Inflammatory macrophage treated with lipopolysaccharide for 1 hour (primary cell): ENCODE data around the gene SATB2.

Source experiments
- DNase-seq, 2 donors: peaks; one replicate each; pipeline ENCODE4 v3.0.0-alpha.2; 2020 to 2022

The SATB2 gene

DNA sequence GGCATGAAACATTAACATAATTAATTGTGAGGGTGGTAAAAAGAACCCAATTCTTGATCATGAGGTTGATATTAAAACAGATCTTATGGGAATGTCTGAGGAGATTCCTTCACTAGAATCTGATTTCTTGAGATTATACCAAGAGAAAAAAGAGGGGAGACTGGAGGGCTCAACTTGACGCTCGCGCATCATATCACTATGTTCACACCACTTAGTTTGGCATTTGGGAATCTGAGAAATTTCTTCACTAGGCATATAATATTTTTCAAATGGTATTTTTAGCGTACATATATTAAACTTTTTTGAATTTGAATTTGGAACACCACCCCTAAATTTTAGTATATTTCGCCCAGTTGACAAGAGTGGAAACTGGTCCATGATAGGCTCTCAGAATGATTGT lies 140.1 kb downstream of the SATB2 start:
- no peak for DNase-seq

DNA sequence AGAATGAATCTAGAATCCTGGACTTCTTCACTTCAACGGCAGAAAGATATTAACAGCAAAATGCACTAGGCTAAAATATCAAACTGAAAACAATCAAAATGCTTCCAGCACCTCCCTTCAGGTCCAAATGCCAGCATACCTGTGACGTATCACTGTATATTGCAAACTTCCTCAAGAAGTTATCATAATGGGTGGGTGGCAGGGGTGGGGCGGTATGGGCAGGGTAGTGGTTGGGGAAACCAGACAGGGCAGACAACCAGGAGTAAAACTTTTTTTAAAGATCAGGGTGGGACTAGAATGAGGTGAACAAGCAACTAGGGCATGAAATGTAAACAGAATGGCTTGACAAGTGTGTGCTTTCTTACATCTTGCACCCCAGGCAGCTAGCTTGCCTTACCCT lies 140.9 kb downstream of the SATB2 start:
- DNase-seq, result no peak

DNA sequence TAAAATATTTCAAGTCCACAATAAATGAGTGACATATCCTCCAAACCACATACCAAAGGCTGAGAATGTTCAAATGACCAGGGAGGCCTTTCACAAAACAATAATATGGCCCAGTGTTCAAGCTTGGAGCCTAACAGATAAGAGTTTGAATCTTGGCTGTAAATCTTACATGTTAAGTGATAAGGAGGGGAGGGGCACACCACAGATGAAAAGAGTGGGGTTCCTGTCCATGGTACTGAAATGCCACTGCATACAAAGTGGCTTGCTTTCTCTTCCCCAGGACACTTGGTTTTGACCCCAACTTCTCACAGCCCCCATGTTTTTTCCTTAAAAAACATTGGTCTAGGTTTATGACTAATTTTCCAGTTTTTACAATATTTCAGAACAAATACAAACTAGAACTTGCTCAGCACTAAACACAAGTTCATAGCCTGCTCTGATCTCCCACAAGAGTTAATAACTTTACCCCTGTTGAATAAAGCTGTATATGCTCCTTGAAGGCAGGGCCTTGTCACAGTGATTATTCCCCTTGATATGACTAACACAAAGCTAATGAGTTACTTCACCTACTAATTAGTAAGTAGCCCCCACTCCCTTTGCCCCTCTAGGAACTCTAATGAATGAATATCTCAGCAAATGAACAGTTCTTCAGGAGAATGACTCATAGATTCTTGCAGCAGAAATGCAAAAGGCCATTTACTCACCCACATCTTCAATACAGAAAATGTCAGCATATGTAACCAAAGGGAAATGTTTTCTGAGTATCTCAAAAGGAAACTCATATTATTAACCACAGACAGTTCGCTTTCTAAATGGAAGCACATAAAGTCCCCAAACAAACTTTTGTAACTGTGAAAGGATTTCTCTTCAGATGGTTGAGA lies 142.2 kb downstream of the SATB2 start:
- DNase-seq, result no peak

DNA sequence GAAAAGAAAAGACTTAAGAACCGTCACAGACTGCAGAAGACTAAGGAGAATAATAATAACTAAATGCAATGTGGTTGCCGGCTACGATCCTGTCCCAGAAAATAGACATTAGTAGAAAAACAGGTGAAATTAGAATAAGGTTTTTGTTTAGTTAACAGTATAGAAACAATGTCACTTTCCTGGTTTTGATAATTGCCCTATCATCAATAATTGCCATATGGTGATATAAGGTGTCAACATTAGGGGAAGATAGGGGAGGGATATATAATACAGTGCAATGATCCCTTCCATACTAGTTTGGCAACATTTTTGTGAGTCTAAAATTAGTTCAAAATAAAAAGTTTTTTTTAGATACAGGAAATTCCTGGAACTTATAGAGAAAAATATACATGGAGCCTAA lies 144.8 kb downstream of the SATB2 start:
- no peak for DNase-seq

DNA sequence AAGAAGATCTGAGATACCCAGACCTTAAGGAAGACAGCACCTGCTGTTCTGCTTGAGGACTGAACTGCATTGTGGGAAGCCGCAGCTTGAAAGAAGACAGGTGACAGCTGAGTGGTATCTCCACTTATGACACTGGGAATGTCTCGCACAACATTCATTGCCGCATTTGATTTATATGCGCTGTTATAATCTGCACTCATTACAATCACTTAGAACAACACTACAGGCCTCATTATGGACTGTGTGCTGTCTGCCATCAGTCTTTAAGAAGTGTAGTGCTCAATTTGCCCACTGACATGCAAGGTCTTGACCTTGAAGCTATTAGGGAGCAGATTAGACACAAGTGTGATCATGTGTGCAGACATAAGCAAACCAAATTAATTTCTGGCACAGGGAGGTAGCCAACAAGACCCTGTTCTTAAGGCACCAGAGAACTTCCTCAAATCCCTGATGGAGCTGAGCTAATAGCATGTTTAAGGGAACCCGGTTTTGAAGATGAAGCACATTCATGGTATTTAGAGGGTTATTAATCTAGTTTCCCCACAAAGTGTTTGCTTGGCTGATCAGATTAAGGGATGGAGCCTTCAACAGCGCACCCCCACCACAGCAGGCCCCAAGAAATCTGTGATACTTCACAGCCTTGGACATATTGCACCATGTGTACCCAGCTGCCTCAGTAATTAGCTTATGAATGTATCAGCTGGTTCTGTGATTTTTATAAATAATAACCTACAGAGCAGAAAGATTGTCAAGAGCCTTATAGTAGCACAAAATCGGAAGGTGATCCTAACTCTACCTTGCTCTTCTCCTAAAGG lies 146.8 kb downstream of the SATB2 start:
- no peak for DNase-seq

DNA sequence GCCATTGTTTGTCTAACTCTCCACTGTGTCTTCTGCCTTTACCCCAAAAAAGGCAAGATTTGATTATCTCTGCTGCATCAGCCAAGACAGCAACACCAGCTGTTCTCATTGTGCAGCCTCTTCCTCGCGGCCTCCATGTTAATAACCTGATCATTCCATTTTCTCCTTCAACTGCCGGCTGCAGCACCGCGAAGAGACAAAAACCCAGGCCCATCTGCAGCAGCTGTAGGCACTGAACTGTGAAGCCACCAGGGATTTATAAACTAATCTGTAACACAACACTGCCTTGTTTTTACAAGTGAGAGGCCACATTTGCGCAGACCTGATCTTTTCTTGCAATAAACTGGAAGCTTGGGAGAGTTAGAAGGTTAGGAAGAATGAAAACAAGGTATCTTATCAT lies 147.8 kb downstream of the SATB2 start:
- DNase-seq, result no peak

DNA sequence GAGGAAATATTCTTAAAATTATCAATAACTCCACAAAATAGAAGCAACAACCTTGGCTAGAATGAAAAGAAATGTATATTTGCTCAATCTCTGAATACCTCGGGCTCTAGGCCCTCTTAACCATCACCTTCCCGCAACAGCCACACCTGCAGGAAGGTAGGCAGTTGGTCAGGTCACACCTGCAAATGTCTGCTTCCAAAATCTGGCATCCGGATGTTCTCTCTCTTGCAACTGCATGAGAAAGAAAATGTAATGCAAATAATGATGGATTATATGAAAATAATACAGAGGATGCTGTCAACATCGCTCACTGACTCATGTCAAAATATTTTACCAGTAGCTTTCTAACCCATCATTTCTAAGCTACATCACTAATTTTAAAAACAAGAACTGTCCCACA lies 148.3 kb downstream of the SATB2 start:
- no peak for DNase-seq

DNA sequence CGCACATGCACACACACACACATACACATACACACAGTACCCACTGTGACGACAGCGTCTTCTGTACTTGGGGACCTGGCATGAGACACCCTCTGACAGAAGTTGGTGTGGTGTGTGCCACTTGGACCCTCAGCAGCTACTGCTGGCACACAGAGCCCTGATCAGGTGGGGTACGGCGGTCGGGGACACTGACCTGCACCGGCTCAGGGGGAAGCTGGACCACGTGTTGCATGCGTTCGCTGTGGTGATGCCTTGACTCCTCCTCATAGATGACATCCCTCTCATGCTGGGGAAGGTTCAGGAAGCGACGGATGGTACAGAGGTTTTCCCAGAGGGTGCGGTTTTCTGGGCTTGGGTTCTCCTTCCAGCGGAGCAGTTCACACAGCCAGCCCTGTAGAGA lies 149.2 kb downstream of the SATB2 start:
- no peak for DNase-seq

DNA sequence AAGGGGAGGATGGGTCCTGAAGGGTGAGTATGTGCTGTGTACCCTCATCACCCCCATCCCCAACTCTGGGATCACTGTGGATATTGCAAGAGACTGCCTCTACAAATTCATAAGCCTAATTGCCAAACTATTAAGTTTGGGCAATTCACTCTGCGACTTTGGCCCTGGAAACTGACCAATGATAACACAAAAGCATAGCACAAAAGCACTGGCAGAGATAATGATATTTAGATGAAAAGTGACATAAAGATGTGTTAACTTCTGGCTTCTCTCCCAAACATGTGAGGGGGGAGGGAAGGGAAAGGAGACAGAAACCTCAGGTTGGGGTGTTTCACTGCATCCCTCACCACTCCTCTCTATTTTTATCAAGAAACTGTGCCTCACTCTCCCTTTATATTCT lies 150.3 kb downstream of the SATB2 start:
- DNase-seq, result no peak

DNA sequence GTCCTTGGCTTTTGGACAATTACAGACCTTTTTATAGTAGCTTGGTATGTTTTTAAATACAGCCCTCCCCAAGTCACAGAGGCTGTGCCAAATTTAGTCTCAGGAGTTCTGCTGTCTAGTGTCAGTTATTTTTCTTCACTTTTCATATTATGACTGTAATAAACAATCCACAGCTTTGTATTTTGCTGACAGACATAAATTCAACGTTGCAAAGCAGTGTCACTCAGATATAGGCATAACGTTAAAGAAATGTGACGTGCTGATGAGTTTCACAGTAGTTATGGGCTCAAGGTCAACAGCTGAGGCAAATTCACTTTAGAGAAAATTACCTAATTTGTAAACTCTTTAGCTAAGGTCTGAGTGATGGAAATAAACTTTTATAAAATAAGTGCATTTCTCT lies 151.6 kb downstream of the SATB2 start:
- no peak for DNase-seq

DNA sequence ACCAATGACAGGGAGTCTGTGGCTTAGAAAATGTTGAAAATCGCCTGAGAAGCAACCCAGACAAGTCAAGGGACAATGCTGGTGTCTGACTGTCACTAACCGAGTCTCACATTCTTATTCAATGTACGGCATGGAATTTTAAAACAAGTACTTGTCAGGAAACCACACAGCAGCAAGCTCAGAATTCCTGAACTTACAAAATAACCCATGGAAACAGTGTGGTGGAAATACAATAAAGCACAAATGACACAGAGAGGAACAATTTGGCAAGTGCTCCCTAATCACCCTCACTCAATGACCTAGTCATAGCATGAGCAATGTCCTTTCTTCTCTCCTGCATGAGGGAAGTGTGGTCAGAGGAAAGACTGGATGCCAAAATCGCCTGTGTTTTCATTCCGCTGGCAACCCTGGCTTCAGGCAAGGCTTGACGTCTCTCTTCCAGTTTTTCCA lies 154.0 kb downstream of the SATB2 start:
- DNase-seq, result no peak

DNA sequence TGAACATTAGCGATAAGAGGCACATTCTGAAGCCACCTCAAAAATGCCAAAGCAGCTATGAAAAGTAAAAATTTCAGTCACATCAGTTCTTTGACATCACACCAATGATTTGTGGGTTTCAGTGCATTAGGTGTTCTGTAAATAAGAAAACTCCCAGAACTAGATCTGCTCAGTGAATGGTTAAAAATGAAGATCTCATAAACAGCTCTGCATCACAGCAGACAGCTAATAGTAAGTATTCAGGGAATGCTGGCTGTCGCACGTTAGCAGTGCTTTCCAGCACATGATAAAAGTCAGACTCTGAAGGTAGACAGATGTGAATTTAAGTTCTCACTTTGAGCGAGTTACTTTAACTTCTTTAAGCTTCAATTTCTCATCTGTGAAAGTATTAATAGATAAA lies 154.9 kb downstream of the SATB2 start:
- no peak for DNase-seq

DNA sequence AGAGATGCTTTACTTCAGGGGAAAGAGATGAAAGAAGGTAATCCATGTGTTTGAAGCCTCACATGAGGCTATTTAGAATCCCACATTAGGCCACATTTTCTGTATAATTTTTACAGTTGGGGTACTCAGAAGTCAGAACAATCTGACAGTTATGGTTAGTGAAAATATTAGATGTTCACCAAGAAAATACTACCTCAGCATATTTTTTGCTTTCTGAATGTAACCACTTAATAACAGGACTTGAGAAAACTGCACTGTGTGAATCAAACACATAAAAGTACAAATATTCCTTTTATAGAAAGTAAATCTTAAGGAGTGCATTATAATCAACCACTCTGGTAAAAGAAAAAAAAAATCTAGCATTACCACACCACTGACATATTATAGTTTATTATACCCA lies 169.3 kb downstream of the SATB2 start:
- no peak for DNase-seq

DNA sequence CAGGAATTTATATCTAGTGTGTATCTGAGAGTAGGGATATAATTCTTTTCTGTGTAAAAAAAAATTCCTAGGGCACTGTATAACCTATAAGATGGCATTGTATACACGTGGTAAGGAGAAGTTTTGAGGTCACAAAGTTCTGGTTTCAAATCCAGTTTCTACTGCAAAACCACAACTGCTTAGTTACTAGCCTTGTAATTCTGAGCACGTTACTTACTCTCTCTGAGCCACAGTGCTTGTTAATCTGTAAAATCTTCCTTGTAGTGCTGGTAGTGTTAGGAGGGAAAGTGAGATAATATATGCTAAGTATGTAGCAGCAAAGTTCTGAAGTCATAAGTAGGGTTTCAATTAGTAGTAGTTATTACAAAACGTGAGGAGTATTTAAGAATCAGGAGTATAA lies 175.4 kb downstream of the SATB2 start:
- no peak for DNase-seq

DNA sequence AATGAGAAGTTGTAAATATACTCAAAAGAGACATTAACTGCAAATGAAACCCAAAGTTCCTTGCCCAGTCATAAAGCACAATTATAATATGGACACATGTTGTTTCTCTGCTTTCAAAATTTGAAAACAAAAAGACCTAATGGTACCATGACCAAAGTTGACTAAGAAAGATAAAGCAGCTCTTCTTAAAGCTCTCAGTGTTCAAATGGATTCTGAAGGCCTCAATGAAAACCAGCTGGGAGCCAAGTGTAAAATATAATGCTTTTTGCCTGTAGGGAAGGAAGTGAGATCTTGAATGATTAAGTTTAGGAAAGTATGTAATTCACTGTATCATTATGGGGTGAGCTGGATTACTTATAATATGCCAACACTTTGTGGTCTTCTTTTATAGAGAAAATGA lies 178.6 kb downstream of the SATB2 start:
- no peak for DNase-seq

DNA sequence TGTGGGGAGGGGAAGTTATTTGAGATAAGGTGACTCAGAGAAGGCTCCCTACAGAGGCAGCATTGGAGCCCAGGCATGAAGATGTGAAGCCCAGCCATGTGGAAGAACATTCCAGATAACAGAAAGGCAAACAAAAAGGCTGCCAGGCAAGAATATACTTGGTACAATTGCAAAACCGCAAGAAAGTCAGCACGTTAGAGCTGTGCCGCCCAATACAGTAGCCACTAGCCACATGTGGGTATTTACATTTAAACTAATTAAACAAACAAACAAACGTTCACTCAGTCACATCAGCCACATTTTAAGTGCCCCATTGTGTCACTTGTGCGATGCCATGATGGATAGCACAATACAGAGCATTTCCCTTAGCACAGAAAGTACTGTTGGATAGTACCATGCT lies 179.6 kb downstream of the SATB2 start:
- DNase-seq, result no peak

DNA sequence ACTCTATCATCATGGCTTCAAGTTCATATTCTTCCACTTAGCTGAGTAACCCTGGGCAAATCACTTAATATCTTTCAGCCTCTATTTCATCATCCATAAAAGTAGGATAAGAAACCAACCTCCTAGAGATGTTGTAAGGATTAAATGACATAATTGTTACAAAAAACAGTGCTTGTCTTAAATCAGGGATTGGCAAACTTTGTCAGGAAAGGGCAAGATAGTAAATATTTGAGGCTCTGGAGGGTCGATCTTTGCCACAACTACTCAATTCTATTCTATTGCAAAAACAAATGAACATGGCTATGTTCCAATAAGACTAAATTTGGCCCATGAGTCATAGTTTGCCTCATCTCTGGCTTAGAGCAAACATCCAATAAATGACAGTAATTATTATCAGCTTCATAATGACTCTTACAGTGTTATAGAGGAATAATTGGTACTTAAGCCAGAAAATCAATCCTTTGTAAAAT lies 184.7 kb downstream of the SATB2 start:
- no peak for DNase-seq

DNA sequence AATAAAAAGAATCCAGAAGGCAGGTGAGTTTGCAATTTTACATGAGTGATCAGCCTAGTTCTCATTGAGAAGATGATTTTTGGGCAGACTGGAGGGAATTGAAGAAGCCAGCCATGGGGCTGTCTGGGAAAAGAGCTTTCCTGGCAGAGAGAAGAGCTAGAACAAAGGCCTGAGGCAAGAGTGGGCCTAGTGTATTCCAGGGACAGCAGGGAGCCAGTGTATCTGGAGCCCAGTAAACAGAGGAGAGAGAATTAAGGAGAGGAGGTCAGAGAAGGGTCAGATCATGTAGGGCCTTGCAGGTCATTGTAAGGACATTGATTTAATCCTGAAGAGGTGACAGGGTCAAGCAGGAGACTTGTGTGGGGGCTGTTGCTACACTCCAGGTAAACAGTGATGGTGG lies 195.8 kb downstream of the SATB2 start:
- DNase-seq, result no peak

DNA sequence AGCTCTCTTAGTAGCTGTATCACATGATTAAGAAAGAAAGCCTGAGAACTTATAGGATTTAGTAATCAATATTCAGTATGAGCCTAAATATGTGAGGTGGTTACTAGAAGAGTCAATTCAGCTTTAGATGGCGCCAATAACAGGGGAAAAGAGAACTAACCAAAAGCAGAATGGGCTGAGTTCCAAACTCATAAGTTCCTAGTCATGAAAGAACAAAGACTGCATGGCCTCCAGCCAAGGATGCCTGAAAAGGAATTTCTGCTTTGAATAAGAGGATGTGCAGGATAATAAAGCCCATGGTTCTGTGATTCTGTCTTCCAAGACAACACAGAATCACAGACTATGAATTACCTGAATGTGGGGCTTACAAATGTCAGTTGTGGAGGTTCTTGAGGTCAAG lies 196.5 kb downstream of the SATB2 start:
- no peak for DNase-seq

DNA sequence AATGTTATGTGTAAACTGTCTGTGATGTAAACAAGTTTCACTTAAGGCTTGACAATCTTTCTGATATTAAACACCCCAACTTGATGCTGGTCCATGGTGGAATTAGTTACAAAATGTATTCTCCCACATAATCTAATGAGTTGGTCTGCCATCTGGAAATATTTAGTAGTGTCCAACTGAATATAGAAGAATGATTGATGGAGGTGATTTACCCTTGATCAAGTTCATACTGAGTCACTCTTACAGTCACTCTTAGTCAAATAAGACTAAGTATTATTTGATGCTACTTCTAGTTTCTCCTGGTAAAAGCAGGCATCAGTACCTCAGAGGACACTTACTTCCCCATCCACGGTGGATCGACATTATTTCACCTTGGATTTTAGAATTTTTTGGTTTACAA lies 198.1 kb downstream of the SATB2 start:
- no peak for DNase-seq

DNA sequence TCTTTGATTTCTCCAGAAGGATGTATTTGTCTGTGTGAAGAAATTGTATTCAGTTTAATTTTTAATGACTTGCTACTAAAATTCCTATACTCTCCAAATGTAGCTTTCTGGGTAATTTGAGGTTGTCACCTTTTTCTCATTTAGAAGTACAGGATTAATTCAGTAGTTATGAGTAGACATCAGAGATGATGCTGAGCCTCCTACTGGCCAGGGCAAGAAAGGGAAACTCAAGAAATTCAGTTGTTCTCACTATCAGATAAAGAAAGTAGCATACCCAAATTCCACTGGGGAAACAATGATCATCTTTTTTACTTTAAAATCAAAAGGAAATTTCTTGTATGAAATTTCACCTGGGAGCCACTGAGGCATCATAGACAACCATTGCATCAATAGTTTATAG lies 199.4 kb downstream of the SATB2 start:
- DNase-seq, result no peak

DNA sequence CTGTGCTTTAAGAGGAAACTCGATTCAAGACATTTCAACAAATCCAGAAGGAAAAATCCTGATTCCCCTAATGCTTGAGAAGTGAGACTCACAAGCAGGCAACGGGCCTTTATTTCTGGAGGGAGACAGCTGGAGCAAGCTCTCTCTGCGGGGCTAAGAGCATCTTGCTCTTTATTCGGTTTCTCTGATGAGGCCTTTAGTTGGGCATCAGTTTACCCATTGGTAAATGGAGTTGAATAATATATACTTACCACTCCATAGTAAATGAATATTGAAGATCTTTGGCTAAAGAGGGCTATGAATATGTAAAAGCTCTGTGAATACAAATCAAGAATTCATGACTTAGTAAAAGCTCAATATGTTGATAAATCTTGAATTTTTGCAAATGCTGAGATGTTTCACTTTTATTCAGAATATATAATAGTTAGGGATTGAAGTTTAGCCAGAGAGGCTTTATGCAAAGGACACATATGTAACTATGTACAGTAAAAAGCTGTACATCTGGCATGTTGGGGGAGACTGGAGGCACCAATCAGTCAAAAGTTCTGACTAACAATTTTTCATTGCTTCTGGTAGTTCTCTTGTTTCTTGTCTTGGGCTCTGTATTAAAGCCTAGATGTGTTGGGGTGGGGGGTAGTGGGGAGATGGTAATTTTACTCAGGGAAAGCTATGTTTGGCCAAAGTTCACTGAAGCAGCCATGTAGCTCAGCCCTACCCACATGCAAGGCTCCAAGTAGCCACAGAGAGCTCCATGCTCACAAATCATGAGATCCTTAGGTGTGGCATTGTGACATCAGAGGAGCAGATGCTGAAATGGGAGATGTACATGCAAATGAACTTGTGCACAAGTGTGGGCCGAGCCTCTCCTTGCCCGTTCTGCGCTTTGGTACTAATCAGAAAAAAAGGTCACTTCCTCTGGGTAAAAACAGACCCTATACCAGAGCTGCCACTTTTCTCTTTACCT lies 200.2 kb downstream of the SATB2 start:
- DNase-seq, result no peak

DNA sequence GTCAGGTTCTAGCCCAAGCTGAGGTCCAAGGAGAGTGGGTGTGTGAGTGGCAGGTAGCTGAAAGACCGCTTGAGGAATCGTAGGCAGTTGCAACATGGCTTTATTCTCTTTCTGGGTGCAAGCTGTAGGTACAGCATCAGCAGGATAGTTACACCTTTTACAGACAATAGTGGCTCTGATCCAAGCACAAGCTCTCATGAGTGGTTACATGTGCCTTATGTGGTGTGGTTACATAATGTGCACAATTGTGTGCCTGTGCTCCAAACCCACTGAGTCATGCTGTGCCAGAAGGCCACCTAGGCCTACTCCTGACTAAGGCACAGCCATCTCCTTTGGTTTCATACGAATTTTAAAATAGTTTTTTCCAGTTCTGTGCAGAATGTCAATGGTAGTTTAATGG lies 227.6 kb downstream of the SATB2 start:
- no peak for DNase-seq
